ENCODE measurements around the gene FAM47E.

FAM47E gene

GRCh38 chr4:76309939-76310550, 58.5 kb downstream of the FAM47E start:
- no peaks in the 10 kb centered on the region for H3K9me3 ChIP-seq (ENCODE audit: control insufficient read depth, low read length)
- no peaks in the 10 kb centered on the region for H3K4me1 ChIP-seq (ENCODE audit: control insufficient read depth, insufficient read depth, low read length, poor library complexity, severe bottlenecking)
- H3K27ac ChIP-seq (ENCODE audit: low read depth, low read length, severe bottlenecking), result no peak overlapping the region
- peaks cover 19% of the 10 kb centered on the region for H3K36me3 ChIP-seq (ENCODE audit: control insufficient read depth, insufficient read depth, low read length)
- no peak overlapping the region for H3K4me3 ChIP-seq (ENCODE audit: extremely low read depth, insufficient read depth, low read length, poor library complexity, severe bottlenecking)
- 94 to 100% methylated on average over 1 of the region's 3 CpGs for WGBS, 2 experiments (ENCODE audit: insufficient coverage in 2 of 2)

- WGBS, 2 experiments (ENCODE audit: insufficient coverage in 2 of 2), result 88 to 100% methylated on average over 1 to 4 of the region's 4 CpGs
- Histone ChIP-seq H3K36me3 (ENCODE audit: control insufficient read depth, insufficient read depth, low read length) (peaks cover 19% of the 10 kb centered on the region), H3K4me1 (ENCODE audit: control insufficient read depth, insufficient read depth, low read length, poor library complexity, severe bottlenecking) (no peaks in the 10 kb centered on the region), H3K27ac (ENCODE audit: low read depth, low read length, severe bottlenecking) (no peak overlapping the region), H3K4me3 (ENCODE audit: extremely low read depth, insufficient read depth, low read length, poor library complexity, severe bottlenecking) (no peak overlapping the region), H3K9me3 (ENCODE audit: control insufficient read depth, low read length) (no peaks in the 10 kb centered on the region)
Observed at GRCh38 chr4:76310683-76311082, 59.2 kb downstream of the FAM47E start.

- no peaks in the 10 kb centered on the region for H3K4me1 ChIP-seq (ENCODE audit: control insufficient read depth, insufficient read depth, low read length, poor library complexity, severe bottlenecking)
- WGBS, 2 experiments (ENCODE audit: insufficient coverage in 2 of 2), result 38 to 40% methylated on average over 1 of the region's 1 CpG
- H3K4me3 ChIP-seq (ENCODE audit: extremely low read depth, insufficient read depth, low read length, poor library complexity, severe bottlenecking), result no peak overlapping the region
- peaks cover 19% of the 10 kb centered on the region for H3K36me3 ChIP-seq (ENCODE audit: control insufficient read depth, insufficient read depth, low read length)
- no peaks in the 10 kb centered on the region for H3K9me3 ChIP-seq (ENCODE audit: control insufficient read depth, low read length)
- no peak overlapping the region for H3K27ac ChIP-seq (ENCODE audit: low read depth, low read length, severe bottlenecking)
Observed at GRCh38 chr4:76311896-76312331, 60.4 kb downstream of the FAM47E start.

DNA sequence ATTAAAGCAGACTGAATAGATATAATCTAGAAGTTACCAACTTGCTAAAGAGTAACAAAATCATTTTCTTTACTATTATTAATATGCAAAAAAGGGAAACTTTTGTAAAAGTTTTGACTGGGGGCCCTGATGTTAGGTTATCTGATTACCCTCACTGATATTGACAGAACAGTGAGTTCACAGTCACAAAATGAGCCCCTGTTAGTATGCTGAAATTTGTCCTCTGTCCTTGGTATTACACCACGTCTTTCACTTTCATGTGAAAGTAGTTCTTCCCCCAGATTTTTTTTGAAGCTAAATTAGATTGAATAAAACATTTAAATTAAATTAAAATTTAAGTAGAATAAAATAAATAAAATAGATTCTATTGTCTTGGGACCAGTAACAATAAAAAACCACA, 60.9 kb downstream of the FAM47E start:
- Histone ChIP-seq H3K9me3 (ENCODE audit: control insufficient read depth, low read length) (no peaks in the 10 kb centered on the region), H3K27ac (ENCODE audit: low read depth, low read length, severe bottlenecking) (no peak overlapping the region), H3K4me3 (ENCODE audit: extremely low read depth, insufficient read depth, low read length, poor library complexity, severe bottlenecking) (no peak overlapping the region), H3K36me3 (ENCODE audit: control insufficient read depth, insufficient read depth, low read length) (peaks cover 19% of the 10 kb centered on the region), H3K4me1 (ENCODE audit: control insufficient read depth, insufficient read depth, low read length, poor library complexity, severe bottlenecking) (no peaks in the 10 kb centered on the region)
- no CpG with 5 or more reads among the region's 1 CpG for WGBS, 2 experiments (ENCODE audit: insufficient coverage in 2 of 2)

DNA sequence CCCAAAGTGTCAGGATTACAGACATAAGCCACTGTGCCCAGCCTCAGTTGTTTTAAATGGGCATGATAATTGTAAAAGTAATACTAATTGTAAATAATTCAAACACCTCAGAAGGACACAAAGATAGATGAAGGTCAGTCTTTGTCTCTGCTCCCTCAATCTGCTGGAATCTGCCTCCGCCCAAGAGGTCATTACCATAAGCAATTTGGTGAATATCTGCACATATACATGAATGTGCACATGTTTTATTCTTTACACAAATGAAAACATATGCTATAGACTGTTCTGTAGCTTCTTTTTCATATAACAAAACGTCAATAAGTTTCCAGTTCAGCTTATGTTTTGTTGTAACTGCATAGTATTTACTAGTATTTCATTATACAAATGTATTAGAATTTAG, 62.0 kb downstream of the FAM47E start:
- 100% methylated on average over 1 of the region's 2 CpGs; no CpG with 5 or more reads in 1 of the 2 experiments for WGBS, 2 experiments (ENCODE audit: insufficient coverage in 2 of 2)
- peaks cover 19% of the 10 kb centered on the region for H3K36me3 ChIP-seq (ENCODE audit: control insufficient read depth, insufficient read depth, low read length)
- H3K9me3 ChIP-seq (ENCODE audit: control insufficient read depth, low read length), result no peaks in the 10 kb centered on the region
- H3K4me1 ChIP-seq (ENCODE audit: control insufficient read depth, insufficient read depth, low read length, poor library complexity, severe bottlenecking), result no peaks in the 10 kb centered on the region
- no peak overlapping the region for H3K4me3 ChIP-seq (ENCODE audit: extremely low read depth, insufficient read depth, low read length, poor library complexity, severe bottlenecking)
- no peak overlapping the region for H3K27ac ChIP-seq (ENCODE audit: low read depth, low read length, severe bottlenecking)

- H3K27ac ChIP-seq (ENCODE audit: low read depth, low read length, severe bottlenecking), result no peak overlapping the region
- peaks cover 4% of the 10 kb centered on the region for H3K36me3 ChIP-seq (ENCODE audit: control insufficient read depth, insufficient read depth, low read length)
- H3K4me1 ChIP-seq (ENCODE audit: control insufficient read depth, insufficient read depth, low read length, poor library complexity, severe bottlenecking), result no peaks in the 10 kb centered on the region
- peaks cover 1% of the 10 kb centered on the region for H3K9me3 ChIP-seq (ENCODE audit: control insufficient read depth, low read length)
- whole genome bisulfite sequencing, 2 experiments (ENCODE audit: insufficient coverage in 2 of 2), result 80 to 97% methylated on average over 3 to 6 of the region's 7 CpGs
- no peak overlapping the region for H3K4me3 ChIP-seq (ENCODE audit: extremely low read depth, insufficient read depth, low read length, poor library complexity, severe bottlenecking)
Observed at GRCh38 chr4:76315267-76315918, 63.9 kb downstream of the FAM47E start.

DNA sequence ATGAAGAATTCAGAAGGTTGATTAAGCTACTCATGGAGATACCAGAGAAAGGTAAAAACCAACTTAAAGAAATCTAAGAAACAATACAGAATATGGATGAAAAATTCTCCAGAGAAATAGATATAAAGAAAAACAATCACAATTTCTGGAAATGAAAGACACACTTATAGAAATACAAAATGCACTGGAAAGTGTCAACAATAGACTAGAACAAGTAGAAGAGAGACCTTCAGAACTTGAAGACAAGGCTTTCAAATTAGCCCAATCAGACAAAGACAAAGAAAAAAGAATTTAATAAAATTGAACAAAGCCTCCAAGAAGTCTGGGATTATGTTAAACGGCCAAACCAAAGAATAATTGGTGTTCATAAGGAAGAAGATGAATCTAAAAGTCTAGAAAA, 64.6 kb downstream of the FAM47E start:
- Histone ChIP-seq H3K27ac (ENCODE audit: low read depth, low read length, severe bottlenecking) (no peak overlapping the region), H3K4me1 (ENCODE audit: control insufficient read depth, insufficient read depth, low read length, poor library complexity, severe bottlenecking) (no peaks in the 10 kb centered on the region), H3K9me3 (ENCODE audit: control insufficient read depth, low read length) (peaks cover 7% of the 10 kb centered on the region), H3K36me3 (ENCODE audit: control insufficient read depth, insufficient read depth, low read length) (no peaks in the 10 kb centered on the region), H3K4me3 (ENCODE audit: extremely low read depth, insufficient read depth, low read length, poor library complexity, severe bottlenecking) (no peak overlapping the region)
- no CpG with 5 or more reads among the region's 1 CpG for WGBS, 2 experiments (ENCODE audit: insufficient coverage in 2 of 2)

DNA sequence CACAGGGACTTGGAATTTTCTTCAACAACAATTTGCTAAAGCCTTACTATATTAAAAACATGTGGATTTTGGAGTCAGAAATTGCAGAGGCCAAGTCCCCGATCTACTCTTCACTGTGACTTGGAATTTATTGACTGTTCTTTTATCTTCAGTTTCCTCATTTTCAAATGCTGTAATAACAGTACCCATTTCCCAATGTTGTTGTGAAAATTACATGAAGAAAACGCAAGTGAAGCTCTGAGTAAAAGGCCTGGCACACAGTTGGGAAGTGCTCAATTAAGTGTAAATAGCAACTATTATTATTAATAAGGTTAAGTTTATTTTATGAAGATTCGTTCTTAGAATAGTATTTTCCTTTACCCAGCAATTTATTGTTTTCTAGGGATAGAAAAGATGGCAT, 70.7 kb downstream of the FAM47E start:
- WGBS, 2 experiments (ENCODE audit: insufficient coverage in 2 of 2), result no CpG with 5 or more reads among the region's 3 CpGs

GRCh38 chr4:76325072-76325471, 73.6 kb downstream of the FAM47E start:
- no peak overlapping the region for H3K27ac ChIP-seq (ENCODE audit: low read depth, low read length, severe bottlenecking)
- peaks cover 17% of the 10 kb centered on the region for H3K9me3 ChIP-seq (ENCODE audit: control insufficient read depth, low read length)
- H3K36me3 ChIP-seq (ENCODE audit: control insufficient read depth, insufficient read depth, low read length), result no peaks in the 10 kb centered on the region
- H3K4me3 ChIP-seq (ENCODE audit: extremely low read depth, insufficient read depth, low read length, poor library complexity, severe bottlenecking), result no peak overlapping the region
- no peaks in the 10 kb centered on the region for H3K4me1 ChIP-seq (ENCODE audit: control insufficient read depth, insufficient read depth, low read length, poor library complexity, severe bottlenecking)

More for the DNA sequence above, 70.7 kb downstream of the FAM47E start:
- Histone ChIP-seq H3K4me1 (ENCODE audit: control insufficient read depth, insufficient read depth, low read length, poor library complexity, severe bottlenecking) (no peaks in the 10 kb centered on the region), H3K4me3 (ENCODE audit: extremely low read depth, insufficient read depth, low read length, poor library complexity, severe bottlenecking) (no peak overlapping the region), H3K9me3 (ENCODE audit: control insufficient read depth, low read length) (peaks cover 17% of the 10 kb centered on the region), H3K36me3 (ENCODE audit: control insufficient read depth, insufficient read depth, low read length) (no peaks in the 10 kb centered on the region), H3K27ac (ENCODE audit: low read depth, low read length, severe bottlenecking) (no peak overlapping the region)

DNA sequence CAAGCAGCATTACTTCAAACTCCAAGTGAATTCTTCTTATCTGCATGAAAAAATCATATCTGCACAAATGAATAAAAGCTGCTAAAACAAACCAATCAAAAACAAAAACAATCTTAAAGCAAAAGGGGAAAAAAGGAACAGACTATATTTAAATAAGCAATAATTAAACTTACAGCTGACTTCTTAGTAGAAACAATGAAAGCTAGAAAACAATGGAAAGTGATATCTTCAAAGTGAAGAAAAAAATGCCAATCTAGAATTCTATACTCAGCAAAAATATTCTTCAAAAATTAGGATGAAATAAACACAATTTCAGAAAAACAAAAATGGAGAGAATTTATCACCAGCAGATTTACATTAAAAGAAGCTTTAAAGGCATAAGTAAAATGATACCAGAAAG, 75.0 kb downstream of the FAM47E start:
- Histone ChIP-seq H3K36me3 (ENCODE audit: control insufficient read depth, insufficient read depth, low read length) (no peaks in the 10 kb centered on the region), H3K4me3 (ENCODE audit: extremely low read depth, insufficient read depth, low read length, poor library complexity, severe bottlenecking) (no peak overlapping the region), H3K9me3 (ENCODE audit: control insufficient read depth, low read length) (peaks cover 11% of the 10 kb centered on the region), H3K27ac (ENCODE audit: low read depth, low read length, severe bottlenecking) (no peak overlapping the region), H3K4me1 (ENCODE audit: control insufficient read depth, insufficient read depth, low read length, poor library complexity, severe bottlenecking) (no peaks in the 10 kb centered on the region)
